HL-60 (cell line): ENCODE results near the gene ERBB2.

ENCODE experiments used
- GABPA ChIP-seq: IDR thresholded peaks from 2 replicates; pipeline ENCODE4 v1.6.1; 2012; ENCODE audit warnings: low read depth
- POLR2AphosphoS5 ChIP-seq: IDR thresholded peaks from 2 replicates; pipeline ENCODE4 v1.6.1; 2012; ENCODE audit warnings: low read depth
- TF ChIP-seq, protein P1 (sequence below): IDR thresholded peaks from one replicate; pipeline ENCODE4 v1.5.1; 2011; ENCODE audit warnings: low read length, control low read depth, inconsistent platforms; ENCODE audit not compliant: insufficient read depth
- TF ChIP-seq, protein P2 (sequence below): IDR thresholded peaks from 2 replicates; pipeline ENCODE4 v1.6.1; 2012; ENCODE audit warnings: low read depth; ENCODE audit not compliant: insufficient replicate concordance

DNA sequence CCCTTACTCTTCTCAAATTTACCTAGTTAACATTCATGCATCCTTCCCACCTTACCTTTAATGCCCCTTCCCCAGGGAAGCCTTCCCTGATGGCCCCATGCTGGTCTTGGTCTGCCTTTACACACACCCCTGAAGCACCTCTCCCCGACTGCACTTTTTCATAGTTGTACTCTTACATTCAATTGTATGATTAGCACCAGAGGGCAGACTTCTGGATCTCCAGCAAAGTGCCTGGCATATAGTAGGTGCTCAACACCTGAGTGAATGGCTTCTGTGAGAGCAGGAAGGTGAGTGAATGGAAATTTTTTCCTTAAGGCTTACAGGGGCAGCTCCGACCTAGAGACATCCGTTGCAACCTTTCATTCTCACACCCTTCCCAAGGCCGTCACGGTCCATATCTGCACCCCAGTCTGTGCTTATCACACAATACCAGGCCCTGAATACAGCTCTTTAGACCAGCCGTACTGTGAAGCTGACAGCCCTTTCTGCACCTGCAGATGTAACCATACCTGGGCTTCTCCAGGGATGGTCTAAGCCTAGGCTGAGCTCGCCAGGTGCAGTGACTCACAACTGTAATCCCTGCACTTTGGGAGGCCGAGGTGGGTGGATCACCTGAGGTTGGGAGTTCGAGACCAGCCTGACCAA lies 16.4 kb upstream of the ERBB2 start:
- TF ChIP-seq, protein P1, sequence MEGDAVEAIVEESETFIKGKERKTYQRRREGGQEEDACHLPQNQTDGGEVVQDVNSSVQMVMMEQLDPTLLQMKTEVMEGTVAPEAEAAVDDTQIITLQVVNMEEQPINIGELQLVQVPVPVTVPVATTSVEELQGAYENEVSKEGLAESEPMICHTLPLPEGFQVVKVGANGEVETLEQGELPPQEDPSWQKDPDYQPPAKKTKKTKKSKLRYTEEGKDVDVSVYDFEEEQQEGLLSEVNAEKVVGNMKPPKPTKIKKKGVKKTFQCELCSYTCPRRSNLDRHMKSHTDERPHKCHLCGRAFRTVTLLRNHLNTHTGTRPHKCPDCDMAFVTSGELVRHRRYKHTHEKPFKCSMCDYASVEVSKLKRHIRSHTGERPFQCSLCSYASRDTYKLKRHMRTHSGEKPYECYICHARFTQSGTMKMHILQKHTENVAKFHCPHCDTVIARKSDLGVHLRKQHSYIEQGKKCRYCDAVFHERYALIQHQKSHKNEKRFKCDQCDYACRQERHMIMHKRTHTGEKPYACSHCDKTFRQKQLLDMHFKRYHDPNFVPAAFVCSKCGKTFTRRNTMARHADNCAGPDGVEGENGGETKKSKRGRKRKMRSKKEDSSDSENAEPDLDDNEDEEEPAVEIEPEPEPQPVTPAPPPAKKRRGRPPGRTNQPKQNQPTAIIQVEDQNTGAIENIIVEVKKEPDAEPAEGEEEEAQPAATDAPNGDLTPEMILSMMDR, result no peak
- no peak for TF ChIP-seq POLR2AphosphoS5
- TF ChIP-seq, protein P2, sequence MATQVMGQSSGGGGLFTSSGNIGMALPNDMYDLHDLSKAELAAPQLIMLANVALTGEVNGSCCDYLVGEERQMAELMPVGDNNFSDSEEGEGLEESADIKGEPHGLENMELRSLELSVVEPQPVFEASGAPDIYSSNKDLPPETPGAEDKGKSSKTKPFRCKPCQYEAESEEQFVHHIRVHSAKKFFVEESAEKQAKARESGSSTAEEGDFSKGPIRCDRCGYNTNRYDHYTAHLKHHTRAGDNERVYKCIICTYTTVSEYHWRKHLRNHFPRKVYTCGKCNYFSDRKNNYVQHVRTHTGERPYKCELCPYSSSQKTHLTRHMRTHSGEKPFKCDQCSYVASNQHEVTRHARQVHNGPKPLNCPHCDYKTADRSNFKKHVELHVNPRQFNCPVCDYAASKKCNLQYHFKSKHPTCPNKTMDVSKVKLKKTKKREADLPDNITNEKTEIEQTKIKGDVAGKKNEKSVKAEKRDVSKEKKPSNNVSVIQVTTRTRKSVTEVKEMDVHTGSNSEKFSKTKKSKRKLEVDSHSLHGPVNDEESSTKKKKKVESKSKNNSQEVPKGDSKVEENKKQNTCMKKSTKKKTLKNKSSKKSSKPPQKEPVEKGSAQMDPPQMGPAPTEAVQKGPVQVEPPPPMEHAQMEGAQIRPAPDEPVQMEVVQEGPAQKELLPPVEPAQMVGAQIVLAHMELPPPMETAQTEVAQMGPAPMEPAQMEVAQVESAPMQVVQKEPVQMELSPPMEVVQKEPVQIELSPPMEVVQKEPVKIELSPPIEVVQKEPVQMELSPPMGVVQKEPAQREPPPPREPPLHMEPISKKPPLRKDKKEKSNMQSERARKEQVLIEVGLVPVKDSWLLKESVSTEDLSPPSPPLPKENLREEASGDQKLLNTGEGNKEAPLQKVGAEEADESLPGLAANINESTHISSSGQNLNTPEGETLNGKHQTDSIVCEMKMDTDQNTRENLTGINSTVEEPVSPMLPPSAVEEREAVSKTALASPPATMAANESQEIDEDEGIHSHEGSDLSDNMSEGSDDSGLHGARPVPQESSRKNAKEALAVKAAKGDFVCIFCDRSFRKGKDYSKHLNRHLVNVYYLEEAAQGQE, result no peak
- no peak for TF ChIP-seq GABPA
